GM21528 (cell line): ENCODE results near the gene PALS2.

Experiments
- ATAC-seq: cut with Tn5 transposase; IDR thresholded peaks from one replicate; pipeline ENCODE4 v1.9.1; 2021; ENCODE audit warnings: mild to moderate bottlenecking, moderate library complexity; ENCODE audit not compliant: unreplicated experiment, low FRiP score

Gene PALS2

DNA sequence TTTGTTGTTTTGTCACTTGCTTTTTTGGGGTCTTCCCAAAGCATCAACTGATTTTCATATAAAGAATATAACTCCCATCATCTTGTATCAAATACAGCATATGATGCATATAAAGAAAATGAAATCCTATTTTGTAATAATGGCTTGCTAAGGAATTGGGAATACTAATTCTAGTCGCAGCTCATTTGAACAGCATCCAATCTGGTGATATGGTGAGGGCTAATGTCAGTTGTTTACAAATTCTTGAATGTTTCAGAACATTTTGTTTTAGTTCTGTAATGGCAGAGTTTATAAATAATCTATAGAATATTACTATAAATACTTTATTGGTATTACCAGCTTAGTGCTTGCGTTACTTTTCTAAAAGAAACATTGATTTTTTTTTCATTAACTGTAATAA, 8.9 kb downstream of the PALS2 start:
- no peak for ATAC-seq

DNA sequence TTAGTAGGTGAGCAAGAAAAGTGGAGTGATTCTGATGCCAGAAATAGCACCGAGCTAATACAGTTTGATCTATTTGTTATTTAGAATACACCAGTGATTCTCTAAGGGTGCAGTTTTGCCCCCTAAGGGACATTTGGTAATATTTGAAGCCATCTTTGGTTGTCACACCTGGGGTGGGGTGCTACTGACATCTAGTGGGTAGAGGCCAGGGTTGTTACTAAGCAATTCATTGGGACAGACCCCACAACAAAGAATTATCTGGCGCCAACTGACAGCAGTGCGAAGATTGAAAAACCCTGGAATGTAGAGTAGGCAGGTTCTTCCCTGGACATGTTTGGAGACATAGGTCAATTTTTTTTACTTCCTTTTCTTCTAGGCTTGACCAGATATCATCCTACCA, 14.6 kb downstream of the PALS2 start:
- peak; percentile 71 for ATAC-seq

DNA sequence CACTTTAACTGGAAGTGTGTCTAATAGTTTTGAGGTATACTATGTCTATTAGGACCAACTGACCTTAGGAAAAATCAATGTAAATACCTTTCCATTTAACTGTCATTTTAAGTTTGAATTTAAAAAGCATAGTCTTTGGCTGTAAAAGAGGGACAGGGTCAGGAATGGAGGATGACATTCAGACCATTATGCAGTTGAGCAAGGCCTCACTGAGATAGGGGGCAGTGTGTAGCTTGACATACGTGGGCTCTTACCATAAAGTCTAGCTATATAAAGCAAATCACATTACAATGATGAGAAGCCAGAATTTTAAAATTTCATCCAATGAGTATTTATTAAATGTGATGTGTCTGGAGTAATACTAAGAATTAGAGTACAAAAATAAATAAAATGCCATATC, 17.9 kb downstream of the PALS2 start:
- no peak for ATAC-seq

DNA sequence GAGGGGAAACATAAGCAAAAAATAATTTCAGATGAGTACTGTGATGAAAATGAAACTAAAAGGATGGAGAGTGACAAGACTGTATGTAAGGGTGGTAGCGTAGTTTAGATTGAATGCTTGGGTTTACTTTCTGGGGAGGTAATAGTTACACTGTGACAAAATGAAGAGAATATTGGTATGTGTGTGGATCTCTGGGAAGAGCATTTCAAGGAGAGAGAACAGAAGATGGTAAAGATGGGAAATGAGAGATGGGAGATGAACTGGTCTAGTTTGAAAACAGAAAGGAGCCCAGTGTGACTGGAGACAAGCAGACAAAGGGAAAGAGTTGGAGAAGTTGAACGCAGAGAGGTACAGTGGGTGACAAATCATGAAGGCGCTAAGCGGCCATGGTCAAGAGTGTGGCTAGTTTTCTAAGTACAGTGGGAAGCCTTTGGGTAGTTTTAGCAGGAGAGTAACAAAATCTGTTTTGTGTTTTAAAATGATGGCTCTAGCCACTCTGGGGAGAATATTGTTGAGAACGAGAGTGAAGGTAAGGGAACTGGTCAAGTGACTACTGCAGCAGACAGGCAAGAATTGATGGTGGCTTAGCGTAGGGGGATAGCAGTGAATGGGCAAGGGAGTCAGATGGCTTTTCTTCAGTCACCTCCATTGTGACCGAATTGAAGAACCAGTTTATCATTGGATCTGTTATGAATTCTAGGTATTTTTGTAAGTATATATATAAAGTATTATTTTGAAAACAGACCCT, 22.6 kb downstream of the PALS2 start:
- ATAC-seq: no peak

DNA sequence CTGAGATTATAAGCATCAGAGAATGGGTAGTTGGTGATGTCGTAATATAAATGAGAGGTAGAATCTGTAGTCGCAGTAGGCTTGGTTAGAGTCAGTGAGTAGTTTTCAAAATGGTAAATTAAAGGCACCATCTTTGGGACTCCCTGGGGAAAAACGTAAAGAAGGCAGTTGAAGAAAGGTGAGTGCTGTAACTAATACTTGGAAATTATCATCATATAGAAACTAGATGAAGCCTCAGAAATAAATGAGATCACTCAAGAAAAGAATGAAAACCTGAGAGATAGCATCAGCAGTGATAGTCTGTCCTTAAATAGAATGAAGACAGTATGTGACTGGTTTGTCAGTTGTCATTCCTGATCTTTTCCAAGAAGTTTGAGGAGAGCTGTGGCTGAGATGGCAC, 23.8 kb downstream of the PALS2 start:
- no peak for ATAC-seq

DNA sequence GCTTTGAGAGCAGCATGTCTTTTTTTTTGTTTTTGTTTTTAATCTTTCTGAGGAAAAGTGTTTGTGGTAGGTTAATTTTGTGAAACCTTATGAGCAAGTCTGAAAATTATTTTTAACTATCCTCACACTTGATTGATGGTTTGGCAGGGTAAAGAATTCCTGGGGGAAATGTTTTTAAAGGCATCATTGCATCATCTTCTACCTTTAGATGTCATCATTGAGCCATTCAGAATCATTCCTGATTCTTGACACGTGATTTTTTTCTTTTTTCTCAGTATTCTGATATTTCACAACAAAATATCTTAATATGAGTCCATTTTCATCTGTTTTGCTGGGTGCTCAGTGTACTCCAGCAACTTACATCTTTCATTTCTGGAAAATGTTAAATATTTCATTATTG, 28.3 kb downstream of the PALS2 start:
- no peak for ATAC-seq

DNA sequence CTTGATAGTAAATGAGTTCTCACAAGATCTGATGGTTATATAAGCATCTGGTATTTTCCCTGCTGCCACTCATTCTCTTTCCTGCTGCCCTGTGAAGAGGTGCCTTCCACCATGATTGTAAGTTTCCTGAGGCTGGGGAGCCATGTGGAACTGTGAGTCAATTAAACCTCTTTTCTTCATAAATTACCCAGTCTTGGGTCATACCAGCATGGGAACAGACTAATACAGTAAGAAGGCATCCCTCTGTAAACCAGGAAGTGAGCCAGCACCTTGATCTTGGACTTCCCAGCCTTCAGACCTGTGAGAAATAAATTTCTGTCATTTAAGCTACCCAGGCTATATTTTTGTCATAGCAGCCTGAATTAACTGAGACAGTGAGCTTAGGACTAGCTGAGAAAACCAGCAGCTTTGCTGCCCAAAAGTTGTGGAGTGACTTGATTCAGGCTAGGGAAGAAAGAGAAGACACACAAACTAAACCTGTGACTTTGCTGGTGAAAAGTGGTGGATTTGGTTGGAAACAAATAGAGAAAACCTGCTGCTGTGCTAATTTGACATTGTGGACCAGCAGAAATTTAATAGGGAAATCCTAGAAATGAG, 29.7 kb downstream of the PALS2 start:
- ATAC-seq: no peak

DNA sequence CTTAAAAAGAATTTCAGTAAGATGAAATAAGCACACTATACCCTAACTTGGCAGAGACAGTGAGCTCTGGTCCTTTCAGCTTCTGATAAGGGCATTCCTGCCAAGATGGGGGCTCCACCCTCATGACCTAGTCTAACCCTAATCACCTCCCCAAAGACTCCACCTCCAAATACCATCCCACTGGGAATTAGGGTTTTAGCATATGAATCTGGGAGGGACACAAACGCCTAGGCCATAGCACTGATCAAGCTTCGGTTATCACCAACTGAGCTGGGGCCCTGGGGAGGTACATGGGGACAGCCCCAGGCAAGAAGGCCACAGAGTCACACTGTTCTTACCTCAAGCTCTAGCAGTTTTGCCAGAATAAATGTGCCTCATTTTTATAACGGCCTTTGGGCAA, 31.4 kb downstream of the PALS2 start:
- no peak for ATAC-seq

DNA sequence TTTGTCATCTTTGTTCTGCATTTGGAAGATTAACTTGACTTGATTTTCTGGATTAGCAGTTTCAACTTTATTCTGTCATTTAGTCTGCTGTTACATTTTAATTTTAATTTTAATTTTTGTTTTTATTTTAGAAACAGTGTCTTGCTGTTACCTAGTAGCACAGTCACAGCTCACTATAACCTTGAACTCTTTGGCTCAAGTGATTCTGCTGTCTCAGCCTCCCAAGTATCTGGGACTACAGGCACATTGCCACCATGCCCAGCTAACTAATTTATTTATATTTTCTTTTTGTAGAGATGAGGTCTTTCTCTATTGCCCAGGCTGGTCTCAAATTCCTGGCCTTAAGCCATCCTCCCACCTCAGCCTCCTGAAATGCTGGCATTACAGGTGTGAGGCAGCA, 35.3 kb downstream of the PALS2 start:
- ATAC-seq: no peak

DNA sequence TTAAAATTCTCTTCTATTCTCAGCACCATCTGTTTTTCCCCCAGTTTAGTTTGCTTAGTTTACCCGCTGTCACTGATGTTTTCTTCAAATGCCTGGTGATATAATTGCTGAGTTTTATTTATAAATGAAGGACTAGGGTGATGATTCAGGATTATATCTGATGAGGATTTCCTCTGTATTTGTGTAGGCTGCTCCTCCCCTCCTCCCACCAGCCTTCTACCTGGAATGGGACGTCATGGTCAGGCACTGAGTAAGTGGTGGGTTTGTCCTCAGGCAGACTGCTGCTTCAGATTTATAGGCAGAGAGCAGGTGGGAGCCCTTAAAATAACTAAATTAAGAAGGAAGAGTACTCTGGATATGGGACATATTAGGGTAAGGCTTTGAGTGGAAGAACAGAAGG, 35.8 kb downstream of the PALS2 start:
- no peak for ATAC-seq

DNA sequence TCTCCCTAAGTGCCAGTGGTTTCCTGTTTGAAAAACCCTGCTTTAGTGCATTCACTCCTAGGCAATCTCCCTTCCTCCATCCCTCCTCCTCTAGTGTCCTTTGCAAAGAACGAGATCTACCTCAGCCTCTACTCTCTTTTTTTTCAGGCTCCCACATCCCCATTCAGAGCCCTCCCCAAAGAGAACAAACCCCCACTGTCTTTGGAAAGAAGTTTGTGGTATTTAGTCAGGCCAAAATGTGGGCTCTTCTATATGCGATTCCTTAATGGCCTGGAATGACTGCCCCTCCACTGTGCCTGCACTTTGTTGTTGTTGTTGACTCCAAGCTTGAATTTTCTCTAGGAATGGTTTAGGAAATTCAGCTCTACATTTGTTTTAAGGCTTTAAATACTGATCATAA, 36.3 kb downstream of the PALS2 start:
- ATAC-seq: no peak

DNA sequence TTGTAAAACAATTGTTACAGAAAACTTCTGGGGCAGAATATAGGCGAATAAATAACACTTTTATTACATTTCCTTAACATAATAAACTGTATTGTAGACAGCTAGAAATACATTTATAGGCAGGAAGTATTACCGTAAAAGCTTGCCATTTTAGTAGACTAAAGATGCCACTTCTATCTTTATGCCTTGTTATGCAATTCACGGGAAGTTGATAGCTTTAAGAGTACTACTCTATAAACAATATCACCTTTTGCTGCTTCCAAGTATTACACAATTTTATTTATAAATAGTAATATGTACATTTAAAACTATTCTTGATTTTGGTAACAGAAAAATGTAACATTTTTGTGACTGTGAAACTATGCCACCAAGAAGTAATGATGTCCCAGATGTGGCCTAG, 37.9 kb downstream of the PALS2 start:
- no peak for ATAC-seq

DNA sequence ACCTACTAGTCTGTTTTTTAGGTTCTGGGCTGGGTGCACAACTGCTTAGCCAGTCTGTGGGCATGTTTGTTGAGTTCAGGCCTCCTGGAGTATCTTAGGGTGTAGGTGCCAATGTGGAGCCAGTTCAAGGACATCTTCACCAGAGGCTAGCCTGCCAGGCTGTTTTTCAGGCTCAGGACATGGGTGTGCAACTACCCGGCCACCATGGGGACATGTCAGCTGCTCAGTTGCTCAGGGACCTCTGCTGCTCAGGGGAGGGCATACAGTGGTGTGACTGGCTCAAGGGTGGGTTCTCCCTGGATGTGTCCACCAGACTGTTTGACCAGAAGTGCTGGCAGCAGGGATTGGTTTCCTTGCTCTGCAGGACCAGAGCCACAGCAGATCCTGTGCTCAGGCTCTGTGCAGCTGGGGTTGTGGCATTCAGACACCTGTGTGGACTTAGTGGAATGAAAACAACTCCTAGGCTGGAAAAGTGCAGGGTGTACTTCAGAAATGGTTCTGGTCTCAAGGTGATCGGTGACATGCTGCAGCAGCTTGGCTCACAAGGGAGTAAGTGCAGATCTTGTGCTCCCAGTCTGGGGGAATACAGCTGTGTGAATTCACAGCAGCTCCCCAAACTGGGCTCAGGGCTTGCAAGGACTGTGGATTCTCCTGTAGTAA, 44.8 kb downstream of the PALS2 start:
- no peak for ATAC-seq

DNA sequence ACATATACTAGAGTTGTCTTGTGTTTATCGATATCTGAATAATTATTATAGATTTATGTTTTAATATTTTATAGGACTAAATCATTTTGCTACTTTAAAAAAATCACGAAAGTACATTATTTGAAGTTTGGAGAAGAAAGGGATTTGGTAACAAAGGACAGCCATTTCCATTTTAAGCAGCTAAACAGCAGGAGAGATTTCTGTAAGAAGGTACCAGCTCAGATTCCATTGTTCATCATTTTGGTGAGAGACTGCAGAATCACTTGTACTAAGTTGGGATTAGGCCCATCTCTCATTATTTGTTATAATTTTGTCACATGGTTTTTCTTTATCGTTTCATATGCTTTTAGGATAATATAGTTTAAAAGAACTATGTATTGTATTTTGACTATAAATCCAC, 46.7 kb downstream of the PALS2 start:
- ATAC-seq: no peak

DNA sequence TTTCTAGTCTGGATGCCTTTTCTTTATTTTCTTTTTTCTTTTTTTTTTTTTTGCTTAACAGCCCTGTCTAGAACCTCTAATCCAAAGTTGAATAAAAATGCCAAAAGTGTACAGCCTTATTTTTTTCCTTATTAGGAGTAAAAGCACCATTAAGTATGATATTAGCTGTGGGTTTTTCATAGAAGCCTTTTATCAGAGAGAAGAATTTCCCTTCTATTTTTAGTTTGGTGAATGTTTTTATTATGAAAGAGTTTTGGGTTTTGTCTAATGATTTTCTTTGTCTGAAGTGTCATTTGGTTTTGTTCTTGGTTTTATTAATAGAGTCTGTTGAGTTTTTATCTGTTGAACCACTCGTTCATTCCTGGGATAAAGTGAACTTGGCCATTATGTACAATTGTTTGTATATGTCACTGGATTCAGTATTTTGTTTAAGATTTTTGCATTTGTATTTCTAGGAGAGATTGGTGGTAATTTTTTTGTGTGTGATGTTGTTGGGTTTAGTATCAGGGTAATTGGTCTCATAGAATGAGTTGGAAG, 49.5 kb downstream of the PALS2 start:
- ATAC-seq: no peak
